HG03354 (cell line): ENCODE measurements around the gene BST1.
A peak's percentile ranks its signal among the peaks of the same experiment; 100 is the strongest.

Source experiments
- ATAC-seq: cut with Tn5 transposase; IDR thresholded peaks from one replicate; pipeline ENCODE4 v1.9.1; 2021; ENCODE audit warnings: mild to moderate bottlenecking; ENCODE audit not compliant: unreplicated experiment, poor library complexity, severe bottlenecking

Gene BST1

DNA sequence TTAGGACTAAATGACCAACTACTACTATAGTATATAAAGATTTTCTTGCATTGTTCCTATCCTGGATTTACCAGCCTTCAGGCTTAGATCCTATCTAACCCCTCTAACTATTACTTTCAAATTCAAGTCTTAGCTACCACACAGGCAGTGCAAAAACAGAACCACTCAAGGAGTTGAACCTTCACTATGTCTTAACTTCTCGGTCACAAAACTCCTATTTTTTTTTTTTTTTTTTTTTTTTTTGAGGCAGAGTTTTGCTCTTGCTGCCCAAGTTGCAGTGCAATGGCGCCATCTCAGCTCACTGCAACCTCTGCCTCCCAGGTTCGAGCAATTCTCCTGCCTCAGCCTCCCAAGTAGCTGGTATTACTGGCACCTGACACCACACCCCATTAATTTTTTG is 27.5 kb upstream of the BST1 start:
- no peak for ATAC-seq

DNA sequence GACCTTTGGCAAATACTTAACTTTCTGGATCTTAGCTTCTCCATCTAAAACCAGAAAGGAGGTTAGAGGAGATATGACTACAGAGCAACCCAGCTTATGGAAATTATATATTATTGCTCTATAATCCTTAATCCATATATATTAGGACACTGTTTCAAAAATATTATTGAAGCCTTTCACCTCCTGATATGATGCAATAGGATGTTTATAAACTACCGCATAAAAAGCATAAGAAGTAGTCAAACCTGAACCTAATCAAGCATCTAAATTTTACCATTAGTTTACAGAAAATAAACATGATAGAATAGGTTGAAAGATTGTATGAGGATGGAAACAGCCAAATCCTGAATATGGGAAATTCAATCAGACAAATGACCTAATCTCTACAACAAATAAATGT is 26.8 kb upstream of the BST1 start:
- no peak for ATAC-seq

DNA sequence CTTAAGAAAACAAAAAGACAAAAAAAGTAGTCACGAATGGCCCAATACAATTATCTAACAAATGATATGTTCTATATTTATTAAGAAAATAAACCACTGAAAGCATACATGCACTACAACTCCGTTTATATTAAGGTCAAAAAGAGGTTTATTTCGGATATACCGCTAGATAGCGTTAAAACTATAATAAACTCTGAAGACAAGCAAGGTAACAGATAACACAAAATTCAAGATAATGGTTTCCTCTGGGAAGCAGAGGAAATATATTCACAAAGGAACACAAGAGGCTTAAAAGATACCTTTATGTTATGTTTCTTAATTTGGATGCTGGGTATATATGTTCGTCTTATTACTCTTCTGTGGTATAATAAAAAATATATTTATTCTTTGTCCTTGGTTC is 26.0 kb upstream of the BST1 start:
- no peak for ATAC-seq

DNA sequence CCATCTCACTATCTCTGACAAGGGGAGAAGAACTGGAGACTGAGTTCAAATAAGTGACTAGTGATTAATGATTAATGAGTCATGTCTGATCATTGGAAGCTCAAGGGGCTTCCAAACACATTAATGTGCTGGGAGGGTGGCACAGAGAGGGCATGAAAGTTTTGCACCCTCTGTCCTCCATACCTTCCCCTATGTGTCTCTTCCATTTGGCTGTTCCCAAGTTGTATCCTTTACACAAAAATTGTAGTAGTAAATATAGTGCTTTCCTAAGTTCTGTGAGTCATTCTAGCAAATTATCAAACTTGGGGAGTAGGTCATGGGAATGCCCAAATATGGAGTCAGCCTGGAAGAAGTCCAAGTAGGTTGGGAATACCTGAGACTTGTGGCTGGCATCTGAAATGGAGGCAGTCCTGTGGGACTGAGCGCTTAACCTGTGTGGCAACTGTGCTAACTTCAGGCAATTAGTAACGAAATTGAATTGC is 25.3 kb upstream of the BST1 start:
- ATAC-seq: no peak

DNA sequence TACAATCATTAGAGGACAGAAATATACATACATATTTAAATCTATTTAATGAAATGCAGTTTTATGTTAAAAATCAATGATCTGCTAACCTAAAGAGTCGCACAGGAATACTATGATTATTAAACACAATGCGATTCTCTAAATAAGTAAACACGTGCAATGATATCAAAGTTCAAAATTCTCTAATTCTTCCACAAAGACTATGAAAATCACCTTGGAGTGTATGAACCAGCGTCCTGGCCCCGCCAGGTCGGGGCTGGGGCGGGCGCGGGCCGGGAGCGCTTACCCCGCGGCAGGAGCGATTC is 21.8 kb upstream of the BST1 start:
- ATAC-seq: no peak

DNA sequence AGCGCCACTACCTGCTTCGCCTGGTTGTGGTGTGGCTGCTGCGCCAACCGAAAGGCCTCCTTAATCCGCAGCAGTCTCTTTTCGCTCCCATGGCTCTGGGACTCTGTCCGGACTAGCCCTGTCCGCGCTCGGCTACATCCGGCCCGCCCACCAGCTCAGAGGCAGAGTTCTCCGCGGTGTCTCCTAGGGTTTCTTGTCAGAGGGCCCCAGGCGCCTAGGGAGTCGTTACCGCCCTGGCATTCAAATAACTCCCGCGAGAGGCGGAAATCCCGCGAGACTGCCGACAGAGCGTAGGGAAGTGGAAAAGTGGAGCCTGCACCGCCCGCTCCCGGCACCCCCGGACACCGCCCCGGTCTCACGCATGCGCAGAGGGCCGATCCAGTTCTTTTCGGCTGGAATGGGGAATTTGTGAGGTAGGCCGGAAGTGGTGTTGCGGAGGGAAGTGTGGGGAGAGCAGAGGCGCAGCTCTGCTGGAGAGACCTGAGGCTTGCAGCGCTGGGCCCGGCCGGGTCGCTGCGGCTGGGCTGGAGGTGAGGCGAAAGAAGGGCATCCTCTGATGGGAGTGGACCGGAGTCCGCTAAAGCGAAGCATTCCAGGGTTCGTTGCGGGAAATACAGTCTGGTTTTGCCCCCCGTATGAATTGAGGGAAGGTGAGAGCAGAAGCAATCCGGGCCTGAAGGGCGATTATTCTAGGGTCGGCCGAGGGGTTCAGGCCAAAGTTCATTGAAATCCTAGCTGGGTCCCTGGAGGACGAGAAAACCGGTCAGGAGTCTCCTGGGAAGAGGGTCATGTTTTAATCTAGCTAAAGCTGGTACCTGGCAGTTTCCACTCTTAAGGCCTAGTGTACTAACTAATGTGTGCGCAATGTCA is 21.3 kb upstream of the BST1 start, which contains the start of gene FAM200B:
Gene FAM200B (plus strand): TSS at position 456 of the 870 bp plus-strand sequence. CDS start 5,151 bp downstream, outside the sequence.
- ATAC-seq: peak; percentile 95

DNA sequence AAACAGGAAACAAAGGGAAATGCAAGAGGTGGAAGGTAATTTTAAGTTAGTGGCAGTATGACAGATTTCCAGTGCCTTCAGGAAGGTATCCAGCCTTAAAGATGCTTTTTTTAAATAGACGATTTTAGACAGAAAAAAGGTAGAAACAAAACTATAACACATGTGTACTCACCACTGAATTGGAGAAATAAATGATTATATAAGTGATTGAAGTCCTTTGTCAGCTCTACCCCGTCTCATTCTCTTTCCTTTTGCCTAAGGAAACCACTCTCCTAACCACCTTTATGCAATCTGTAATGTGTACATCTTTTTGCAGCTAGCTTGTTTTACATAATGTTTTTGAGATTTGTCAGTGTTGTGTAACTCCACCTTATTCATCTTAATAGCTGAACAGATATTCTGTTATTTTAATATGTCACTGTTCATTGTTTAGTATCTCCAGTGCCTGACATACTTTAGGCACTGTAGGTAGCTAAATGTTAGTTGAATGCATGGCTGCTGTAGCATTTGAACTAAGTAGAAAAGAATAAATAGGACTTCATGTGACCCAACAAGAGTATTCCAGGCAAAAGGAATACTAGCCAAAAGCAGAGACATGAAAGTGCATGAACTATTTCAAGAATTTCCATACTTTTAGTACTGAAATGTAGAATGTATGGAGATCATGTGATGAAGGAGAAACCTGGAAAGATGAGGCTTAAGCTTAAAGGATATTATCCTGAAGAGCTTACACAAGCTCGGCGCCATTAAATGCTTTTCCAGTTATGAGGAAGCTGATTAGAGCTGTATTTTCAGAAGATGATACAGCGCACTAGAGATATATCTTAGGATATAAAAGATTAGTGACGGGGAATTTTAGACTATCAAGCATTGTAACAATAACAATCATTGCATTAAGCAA is 20.4 kb upstream of the BST1 start:
- ATAC-seq: peak; percentile 5

DNA sequence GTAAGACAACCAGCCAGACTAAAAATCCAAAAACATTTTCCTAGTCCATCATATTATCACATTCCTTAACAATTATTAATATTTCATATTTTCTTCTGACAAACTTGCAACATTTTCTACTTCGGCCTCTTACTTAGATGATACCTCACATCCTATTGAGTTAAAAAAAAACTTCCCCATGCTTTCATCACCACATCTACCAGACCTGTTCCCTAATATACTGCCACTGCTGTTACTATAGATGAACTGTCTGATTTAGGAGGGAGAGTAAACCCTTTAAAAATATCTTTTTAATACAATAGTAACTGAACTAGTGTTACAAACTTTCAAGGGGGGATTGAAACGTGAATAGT is 19.7 kb upstream of the BST1 start:
- no peak for ATAC-seq

DNA sequence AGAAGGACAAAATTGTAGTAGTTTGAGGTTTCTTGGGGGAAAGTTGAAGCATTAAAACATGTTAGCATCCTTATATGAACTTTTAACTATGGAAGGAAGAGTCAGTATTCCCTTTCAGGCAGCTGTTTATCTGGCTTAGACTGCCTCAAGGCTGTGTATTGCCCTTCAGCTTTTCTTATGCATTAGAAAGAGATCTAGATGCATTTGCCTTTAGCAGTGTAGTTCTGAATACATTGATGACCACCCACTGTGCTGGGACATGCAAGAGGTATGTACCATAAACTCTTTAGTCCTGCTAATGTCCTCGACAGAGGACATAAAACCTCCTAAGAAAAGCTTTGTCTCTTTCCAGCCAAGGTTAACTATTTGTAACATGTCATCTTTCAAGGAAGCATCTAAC is 18.4 kb upstream of the BST1 start:
- no peak for ATAC-seq

DNA sequence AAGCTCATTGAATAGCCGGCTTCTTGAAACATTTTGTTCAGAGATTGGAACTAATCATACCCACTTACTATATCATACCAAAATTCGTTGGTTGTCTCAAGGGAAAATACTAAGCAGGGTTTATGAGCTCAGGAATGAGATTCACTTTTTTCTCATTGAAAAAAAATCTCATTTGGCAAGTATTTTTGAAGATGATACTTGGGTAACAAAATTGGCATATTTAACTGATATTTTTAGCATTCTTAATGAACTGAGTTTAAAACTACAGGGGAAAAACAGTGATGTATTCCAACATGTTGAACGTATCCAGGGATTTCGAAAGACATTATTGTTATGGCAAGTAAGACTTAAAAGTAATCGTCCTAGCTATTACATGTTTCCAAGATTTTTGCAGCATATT is 14.8 kb upstream of the BST1 start:
- ATAC-seq: no peak

DNA sequence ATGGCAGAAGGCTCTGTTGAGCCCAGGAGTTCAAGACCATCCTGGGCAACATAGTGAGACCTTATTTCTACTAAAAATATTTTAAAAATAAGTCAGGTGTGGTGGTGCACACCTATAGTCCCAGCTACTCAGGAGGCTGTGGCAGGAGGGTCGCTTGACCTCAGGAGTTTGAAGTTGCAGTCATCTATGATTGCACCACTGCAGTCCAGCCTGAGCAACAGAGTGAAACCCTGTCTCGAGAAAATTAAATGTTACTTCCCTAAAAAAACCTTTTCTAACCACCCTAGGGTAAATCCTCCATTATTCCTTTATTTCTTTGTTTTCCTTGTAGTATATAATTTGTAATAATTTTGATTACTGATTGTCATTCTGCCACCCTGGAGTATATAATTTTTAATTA is 13.3 kb upstream of the BST1 start:
- ATAC-seq: no peak

DNA sequence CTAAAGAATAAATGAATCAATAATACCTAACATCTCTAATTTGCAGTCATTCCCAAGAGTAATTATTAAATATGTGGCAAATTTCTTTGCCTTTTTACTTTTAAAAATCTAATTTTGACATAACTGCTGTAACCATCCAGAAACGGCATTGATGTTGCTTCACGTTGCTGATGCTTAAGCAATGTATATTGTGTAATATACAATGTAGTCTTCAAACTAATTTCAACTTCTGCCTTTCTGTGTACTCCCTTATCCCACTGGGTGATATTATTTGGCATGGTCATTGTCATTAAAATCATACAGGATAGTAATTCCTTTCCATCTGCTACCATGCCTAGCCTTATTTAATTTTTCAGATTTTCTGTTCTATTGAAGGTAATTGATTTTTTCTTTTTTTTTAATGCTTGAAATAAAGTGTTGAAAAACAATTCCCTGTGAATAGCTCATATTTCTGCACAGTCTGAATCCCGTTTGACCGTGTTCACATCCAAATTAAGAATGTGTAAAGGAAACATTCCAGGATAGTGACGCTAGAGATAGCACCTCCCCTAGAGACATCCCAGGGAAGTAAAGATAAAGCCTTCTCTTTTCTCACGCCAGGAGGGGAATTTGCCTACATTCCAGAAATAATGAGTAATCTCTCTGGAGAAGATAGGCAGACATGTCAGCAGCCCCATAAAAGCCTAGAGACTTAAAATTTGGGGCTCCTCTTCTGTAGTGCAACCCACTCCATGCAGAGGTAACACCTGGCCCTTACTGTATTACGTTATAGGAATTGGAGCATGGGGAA is 12.7 kb upstream of the BST1 start:
- no peak for ATAC-seq

DNA sequence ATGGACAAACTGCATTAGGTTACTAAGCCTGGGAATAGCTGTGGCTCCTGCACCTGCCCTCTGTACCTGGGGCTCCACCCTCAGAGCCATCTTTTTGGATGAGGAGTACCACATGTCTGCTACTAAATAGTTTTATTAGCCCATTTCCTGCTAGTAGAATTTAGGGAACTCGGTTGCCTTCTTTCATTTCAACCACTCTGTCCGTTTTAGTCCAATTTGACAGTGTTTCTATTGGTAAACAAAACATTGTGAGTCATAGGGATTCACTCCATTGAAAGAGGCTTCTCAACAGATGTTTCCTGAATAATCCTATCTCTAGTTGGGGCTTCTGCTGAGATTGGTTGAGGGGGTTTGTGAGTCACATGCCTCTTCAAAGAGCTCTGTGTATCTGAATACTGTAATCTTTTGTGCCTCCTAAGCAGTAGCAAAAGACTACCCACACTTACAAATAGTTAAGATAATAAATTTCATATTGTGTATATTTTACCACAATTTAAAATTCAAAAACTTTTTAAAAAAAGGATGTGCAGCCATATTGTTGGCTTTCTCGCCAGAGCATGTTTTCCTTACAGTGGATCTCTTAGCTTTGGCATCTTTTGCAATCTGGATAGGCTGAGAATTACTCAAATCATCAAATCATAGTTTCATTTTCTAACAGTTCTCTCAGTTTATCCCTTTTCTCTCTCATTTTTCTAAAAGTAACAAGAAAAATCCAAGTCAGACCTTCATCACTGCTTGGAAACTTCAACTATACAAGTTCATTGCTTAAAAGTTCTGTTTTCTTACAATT is 11.3 kb upstream of the BST1 start:
- ATAC-seq: no peak

DNA sequence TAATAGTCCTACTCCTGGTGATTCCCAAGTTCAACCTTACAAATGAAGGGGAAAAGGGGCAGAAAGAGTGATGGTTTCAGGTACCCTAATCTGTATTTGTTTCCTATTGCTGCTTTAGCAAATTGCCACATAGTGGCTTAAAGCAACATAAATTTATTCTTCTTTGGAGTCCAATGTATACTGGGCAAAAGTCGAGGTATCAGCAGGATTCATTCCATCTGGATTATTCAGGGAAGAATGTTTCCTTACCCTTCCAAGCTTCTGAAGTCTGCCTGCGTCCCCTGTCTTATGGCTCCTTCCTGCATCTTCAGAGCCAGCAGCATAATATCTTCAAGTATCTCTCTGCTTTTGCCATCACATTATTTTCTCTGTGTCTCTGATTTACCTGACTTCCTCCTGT is 10.3 kb upstream of the BST1 start:
- ATAC-seq: no peak

DNA sequence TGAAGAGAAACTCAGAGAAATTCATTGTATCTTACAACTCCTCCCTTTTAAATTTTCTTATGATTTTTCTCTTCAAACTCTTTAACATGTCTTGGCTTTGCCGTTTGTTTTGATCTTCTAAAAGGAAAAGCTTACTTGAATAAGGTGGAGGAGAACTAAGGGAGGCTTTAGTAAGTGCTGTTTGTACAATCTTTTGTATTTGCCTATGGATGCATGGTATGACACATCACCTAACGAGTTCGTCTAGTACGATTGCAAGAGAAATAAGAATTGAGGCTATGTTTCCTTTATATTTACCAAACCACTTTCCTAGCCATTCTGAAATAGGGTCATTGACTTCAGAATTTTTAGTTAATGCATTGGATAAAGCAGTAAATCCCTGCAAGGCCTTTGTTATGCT is 8.4 kb upstream of the BST1 start:
- no peak for ATAC-seq

DNA sequence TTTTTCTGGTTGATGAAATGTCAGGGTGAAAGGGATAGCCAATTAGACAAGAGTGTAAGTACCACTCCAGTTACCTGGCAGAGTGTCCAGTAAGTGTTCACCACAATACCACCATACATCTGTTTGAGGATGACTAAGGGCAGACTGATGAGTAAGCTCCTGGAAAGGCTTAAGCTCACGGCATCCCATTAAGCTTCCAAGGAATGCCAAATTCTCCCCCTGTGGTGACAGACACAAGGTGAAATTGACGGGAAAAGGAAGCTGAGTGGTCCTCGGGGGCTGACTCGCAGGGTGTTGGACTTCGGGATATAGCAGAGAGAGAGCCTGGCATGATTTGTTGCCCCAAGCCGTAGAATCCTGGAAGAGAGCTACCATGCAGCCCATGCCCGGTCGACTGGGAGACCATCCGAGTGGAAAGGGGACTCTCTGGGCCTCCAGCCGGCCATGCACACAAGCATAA is 7.6 kb upstream of the BST1 start:
- no peak for ATAC-seq

DNA sequence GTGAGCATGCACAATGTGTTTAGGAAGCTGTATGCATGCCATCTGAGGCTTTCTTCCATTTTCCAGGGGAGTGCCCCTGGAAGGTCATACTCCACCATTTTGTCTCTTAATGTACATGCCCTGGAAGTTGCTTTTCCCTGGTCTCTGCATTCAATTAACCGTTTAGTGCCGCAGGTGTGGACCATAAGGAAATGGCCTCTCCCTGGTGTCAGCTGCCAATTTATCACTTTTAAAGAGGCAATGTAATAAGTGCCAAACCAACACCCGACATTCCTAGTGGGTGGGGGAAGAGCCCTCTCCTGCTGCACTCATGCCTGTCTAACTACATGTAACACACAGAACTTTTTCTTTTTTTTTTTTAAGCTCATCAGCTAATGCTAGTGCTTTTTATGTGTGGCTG is 7.1 kb upstream of the BST1 start:
- no peak for ATAC-seq

DNA sequence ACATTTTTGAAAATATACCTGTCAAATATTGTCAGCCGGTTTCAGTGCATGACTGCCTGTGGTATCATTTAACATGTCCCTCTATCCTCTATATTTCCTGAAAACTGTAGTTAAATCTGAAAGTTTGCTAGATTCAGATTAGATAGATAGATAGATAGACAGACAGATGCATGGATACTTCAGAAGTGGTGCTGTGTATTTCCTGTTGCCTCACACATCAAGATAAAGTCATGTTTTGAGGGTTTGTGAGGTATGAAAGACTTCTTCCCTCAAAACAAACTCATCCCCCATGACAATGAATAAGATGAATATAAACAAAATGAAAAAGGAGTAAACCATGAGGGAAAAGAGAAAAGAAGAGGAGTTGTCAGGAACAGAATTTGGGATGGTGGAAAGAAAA is 6.0 kb upstream of the BST1 start:
- ATAC-seq: no peak

DNA sequence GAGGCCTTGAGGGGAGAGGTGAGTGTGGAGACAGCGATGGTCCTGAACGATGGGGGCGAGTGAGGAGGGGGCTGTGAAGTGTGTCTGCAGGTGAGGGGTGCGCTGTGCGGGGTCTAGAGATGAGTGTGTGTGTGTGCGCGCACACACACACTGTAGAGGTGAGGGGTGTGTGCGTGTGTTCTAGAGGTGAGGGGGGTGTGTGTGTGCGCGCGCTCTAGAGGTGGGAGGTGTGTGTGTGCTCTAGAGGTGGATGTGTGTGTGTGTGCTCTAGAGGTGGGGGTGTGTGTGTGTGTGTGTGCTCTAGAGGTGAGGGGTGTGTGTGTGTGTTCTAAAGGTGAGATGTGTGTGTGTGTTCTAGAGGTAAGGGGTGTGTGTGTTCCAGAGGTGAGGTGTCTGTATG is 574 bp downstream of the BST1 start:
- ATAC-seq: no peak
